GM12875 (cell line): ENCODE results near the gene ZNF804B.

Experiments
- H3K4me3 ChIP-seq: one replicate; pipeline ENCODE4 v1.5.1; 2011; ENCODE audit warnings: low read depth, low read length, control low read depth
- CTCF ChIP-seq: IDR thresholded peaks from 2 replicates; pipeline ENCODE4 v1.5.1; 2011; ENCODE audit warnings: low read depth, mild to moderate bottlenecking, control low read depth, inconsistent platforms, low read length, moderate library complexity, borderline replicate concordance; ENCODE audit not compliant: insufficient read depth

Gene ZNF804B

GRCh38 chr7:88915615-88916014, 156.1 kb downstream of the ZNF804B start:
- no peak for TF ChIP-seq CTCF

GRCh38 chr7:88919478-88920131, 160.1 kb downstream of the ZNF804B start:
- no peak overlapping the region for H3K4me3 ChIP-seq
- no peak for TF ChIP-seq CTCF

More at GRCh38 chr7:88915615-88916014, 156.1 kb downstream of the ZNF804B start:
- no peak overlapping the region for H3K4me3 ChIP-seq

GRCh38 chr7:88922944-88923343, 163.4 kb downstream of the ZNF804B start:
- TF ChIP-seq CTCF: no peak
- no peak overlapping the region for H3K4me3 ChIP-seq

- TF ChIP-seq CTCF: no peak
- H3K4me3 ChIP-seq: no peak overlapping the region
Observed at GRCh38 chr7:88928276-88928675, 168.8 kb downstream of the ZNF804B start.

- H3K4me3 ChIP-seq: no peak overlapping the region
- no peak for TF ChIP-seq CTCF
Observed at GRCh38 chr7:88929719-88930118, 170.2 kb downstream of the ZNF804B start.

GRCh38 chr7:88933285-88933684, 173.8 kb downstream of the ZNF804B start:
- no peak overlapping the region for H3K4me3 ChIP-seq
- no peak for TF ChIP-seq CTCF

- no peak overlapping the region for H3K4me3 ChIP-seq
- no peak for TF ChIP-seq CTCF
Observed at GRCh38 chr7:88942815-88943501, 183.5 kb downstream of the ZNF804B start.
